GM21576 (cell line): Measurements from ENCODE around the gene GOPC.
"Not testable (repeated sequence)": the region's sequence is repeated elsewhere in the genome, so short reads cannot be mapped to it uniquely, and the experiment has no call there.

Experiments
- ATAC-seq: cut with Tn5 transposase; IDR thresholded peaks from one replicate; pipeline ENCODE4 v1.9.1; 2021; ENCODE audit warnings: mild to moderate bottlenecking, moderate library complexity; ENCODE audit not compliant: unreplicated experiment

The GOPC gene

DNA sequence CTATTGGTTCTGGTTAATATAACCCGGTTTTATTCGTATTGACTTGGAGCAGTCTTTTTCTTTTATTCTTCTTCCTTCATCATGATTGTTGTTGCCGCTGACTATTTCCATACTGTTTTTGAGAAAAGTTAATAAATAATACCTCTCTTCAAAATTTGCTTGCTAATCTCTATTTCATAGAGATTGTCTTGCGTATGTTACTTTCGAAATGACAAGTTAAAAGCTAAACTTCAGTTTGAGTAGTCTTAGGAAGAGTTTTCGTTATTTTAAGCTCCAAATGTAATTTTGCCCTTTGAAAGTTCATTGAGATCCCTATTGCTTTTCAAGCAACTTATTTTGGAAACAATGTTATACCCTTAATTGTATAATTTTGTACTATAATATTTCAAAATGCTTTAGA lies 83.4 kb downstream of the GOPC start:
- ATAC-seq, result no peak

DNA sequence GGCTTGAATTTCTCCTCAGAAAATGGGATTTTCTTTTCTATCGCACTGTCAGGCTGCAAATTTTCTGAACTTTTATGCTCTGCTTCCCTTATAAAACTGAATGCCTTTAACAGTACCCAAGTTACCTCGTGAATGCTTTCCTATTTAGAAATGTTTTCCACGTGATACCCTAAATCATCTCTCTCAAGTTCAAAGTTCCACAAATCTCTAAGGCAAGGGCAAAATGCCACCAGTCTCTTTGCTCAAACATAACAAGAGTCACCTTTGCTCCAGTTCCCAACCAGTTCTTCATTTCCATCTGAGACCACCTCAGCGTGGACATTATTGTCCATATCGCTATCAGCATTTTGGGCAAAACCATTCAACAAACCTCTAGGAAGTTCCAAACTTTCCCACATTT lies 84.3 kb downstream of the GOPC start:
- ATAC-seq, result not testable (repeated sequence)

DNA sequence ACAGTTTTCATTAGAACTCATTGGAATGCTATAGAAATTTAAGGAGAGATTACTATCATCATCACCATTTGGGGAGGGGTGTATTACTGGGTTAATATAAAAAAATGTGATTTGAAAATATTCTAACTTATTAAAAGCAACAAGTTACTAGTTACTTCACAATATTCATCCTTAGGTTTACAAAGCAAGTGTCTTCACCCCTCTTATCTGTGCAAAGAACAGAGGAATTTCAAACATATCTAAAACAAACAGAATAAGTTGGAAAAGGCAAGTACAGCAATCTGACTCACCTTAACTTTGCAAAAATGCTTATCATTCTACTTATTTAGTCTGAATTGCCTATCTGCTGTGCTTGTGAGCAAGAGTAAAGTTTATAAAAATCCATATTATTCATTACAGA lies 87.0 kb downstream of the GOPC start:
- no peak for ATAC-seq

- ATAC-seq, result no peak
These were observed 87.7 kb downstream of the GOPC start for GRCh38 chr6:117514655-117515054.

- no peak for ATAC-seq
These were observed 88.4 kb downstream of the GOPC start for GRCh38 chr6:117513778-117514365.

DNA sequence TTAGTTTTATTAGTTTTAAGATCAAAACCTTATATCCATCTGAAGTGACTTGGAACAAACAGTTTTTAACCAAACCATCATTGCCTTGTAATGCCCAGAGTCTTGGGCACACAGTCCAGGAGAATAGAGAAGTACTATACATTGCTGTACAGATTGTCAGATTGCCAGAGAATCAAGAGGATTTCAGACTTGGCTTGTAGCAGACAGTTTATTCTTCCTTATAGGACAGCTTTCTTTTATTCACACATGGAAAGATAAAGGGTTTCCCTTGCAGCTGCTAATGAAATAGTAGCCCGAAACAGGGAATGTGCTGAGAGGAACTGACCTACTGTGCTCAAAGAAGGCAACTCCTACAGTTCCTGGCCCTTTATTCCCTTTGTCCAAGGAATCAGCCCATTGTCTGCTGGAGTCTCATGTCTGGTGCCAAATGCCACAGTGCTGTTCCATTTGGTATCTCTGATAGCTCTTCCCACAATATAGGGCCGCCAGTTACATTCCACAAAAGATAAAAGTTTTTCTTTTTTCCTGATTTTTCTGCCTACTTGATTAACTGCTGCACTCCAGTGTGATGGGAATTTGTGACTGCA lies 89.2 kb downstream of the GOPC start:
- ATAC-seq, result no peak

DNA sequence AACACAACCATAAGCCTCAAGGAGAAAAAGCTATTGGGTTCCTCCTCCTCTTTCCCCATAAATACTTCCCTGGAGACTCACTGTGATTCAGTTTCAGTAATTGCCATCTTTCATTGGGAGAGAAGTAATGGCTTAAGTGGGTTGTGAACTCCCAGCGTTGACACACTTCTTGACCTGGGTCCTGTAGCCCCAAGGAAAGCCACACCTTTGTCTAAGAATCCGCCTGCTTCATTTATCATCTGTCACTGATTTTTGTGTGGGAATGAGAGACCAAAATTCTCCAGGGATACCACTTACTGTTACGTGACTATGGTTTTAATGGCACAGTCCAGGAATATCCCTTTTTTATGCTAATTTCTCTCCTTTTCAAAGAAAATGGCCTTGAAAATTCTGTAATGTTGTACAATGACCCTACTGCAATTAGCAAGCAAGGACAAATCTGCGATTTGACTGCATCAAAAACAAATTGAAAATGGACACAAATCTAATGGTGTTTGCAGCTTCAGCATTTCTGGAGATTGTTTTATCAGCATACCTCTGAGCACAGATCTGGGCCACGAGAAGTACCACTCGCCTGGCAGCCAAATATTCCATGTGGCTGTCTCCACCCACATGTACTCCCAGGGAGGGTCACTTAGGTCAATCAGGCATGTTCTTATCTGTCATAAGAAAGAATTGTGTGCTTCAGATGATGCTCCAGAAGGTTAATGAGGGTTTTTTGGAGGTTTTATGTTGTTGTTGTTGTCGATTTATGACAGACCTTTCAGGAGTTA lies 90.1 kb downstream of the GOPC start:
- ATAC-seq, result no peak
